KOPT-K1 (cell line): ENCODE results near the gene PSAPL1.

Source experiments
- H3K27ac ChIP-seq: fragments of 200-600 bp; sonication (generic); 2 replicates; pipeline ENCODE4 v1.5.1; 2016; ENCODE audit warnings: antibody characterized with exemption, mild to moderate bottlenecking, low read depth, low read length; ENCODE audit not compliant: poor library complexity, severe bottlenecking
- H3K36me3 ChIP-seq: fragments of 200-600 bp; sonication (generic); 2 replicates; pipeline ENCODE4 v1.5.1; 2017; ENCODE audit warnings: antibody characterized with exemption, mild to moderate bottlenecking, low read length, moderate library complexity; ENCODE audit not compliant: insufficient read depth
- H3K9me3 ChIP-seq: fragments of 200-600 bp; sonication (generic); 2 replicates; pipeline ENCODE4 v1.5.1; 2017; ENCODE audit warnings: antibody characterized with exemption, low read length, mild to moderate bottlenecking; ENCODE audit not compliant: insufficient read depth, poor library complexity, severe bottlenecking

PSAPL1 gene, protein sequence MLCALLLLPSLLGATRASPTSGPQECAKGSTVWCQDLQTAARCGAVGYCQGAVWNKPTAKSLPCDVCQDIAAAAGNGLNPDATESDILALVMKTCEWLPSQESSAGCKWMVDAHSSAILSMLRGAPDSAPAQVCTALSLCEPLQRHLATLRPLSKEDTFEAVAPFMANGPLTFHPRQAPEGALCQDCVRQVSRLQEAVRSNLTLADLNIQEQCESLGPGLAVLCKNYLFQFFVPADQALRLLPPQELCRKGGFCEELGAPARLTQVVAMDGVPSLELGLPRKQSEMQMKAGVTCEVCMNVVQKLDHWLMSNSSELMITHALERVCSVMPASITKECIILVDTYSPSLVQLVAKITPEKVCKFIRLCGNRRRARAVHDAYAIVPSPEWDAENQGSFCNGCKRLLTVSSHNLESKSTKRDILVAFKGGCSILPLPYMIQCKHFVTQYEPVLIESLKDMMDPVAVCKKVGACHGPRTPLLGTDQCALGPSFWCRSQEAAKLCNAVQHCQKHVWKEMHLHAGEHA

GRCh38 chr4:7434766-7435150 lies at the start of gene PSAPL1:
Gene PSAPL1, minus strand, starts transcription at chr4:7434930. Its CDS starts 51 bp downstream, at chr4:7434879.
- Histone ChIP-seq H3K27ac (no peak within 1 kb of the TSS), H3K36me3 (no peaks in the 10 kb centered on the region), H3K9me3 (no peaks in the 10 kb centered on the region)

- H3K27ac ChIP-seq = no peak overlapping the region
- no peaks in the 10 kb centered on the region for H3K9me3 ChIP-seq
- H3K36me3 ChIP-seq = no peaks in the 10 kb centered on the region
Measured at GRCh38 chr4:7481227-7481626, 46.5 kb upstream of the PSAPL1 start.

DNA sequence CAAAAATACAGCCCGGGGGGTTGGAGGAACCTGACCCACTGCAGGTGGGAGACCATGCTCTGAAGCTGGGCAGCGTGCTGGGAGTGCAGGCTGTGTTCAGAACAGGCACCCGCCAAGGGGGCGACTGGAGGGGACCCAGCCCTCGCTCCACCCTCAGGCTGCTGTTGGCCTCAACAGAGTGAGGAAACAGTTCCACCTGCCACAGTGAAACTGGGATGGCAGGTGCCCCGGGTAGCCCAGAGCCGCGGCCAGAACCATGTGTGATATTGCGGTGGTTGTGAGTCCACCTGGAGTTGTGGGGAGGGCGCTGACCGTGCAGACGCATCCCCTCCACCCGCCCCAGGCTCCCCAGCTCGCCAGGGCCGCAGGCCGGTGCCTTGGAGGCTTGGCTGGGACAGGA lies 45.7 kb upstream of the PSAPL1 start:
- H3K9me3 ChIP-seq = no peaks in the 10 kb centered on the region
- no peaks in the 10 kb centered on the region for H3K36me3 ChIP-seq
- H3K27ac ChIP-seq = no peak overlapping the region

DNA sequence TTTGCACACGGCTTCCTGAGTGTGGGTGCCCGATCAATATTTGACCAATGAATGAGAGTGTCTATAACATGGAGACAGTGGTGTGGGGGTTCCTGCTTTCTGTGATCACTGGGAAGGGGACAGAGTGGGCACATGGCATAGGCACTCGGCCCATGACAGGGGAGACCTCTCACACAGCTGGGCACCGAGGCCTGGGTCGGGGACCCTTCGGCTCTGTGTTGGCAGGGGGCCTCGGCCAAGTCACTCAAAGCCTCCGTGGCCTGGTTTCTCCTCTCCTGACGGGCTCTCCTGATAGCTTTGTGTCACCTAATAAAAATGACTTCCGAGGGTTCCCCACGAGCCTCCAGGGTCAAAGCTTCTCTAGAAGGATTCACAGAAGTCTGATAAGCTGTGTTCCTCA lies 43.9 kb upstream of the PSAPL1 start:
- no peaks in the 10 kb centered on the region for H3K9me3 ChIP-seq

DNA sequence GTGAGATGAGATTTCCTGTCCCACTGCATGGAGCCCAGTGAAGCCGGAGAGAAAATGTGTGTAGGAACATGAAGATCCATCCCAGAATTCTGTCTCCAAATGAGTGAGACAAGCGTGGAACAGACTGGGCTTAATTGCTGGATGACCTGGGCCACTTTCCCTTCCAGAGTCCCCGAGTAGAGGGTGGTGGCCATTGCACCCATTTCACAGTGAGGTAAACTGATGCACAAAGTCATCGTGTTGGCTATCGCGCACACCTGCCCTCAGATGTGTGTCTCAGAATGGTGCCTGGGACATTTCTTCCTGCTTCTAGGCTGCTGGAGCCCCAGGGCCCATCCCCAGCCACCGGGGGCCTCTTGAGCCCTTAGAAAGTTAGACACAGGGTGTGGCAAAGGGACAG lies 43.0 kb upstream of the PSAPL1 start:
- no peaks in the 10 kb centered on the region for H3K36me3 ChIP-seq
- no peak overlapping the region for H3K27ac ChIP-seq
- H3K9me3 ChIP-seq = no peaks in the 10 kb centered on the region

More for the DNA sequence above, 43.9 kb upstream of the PSAPL1 start:
- Histone ChIP-seq H3K36me3 (no peaks in the 10 kb centered on the region), H3K27ac (no peak overlapping the region)

- H3K9me3 ChIP-seq = no peaks in the 10 kb centered on the region
- H3K27ac ChIP-seq = no peak overlapping the region
Measured at GRCh38 chr4:7476820-7477219, 42.1 kb upstream of the PSAPL1 start.

GRCh38 chr4:7475207-7475606 lies 40.5 kb upstream of the PSAPL1 start:
- H3K36me3 ChIP-seq = no peaks in the 10 kb centered on the region
- H3K9me3 ChIP-seq = no peaks in the 10 kb centered on the region
- H3K27ac ChIP-seq = no peak overlapping the region

More at GRCh38 chr4:7476820-7477219, 42.1 kb upstream of the PSAPL1 start:
- no peaks in the 10 kb centered on the region for H3K36me3 ChIP-seq

- no peak overlapping the region for H3K27ac ChIP-seq
- no peaks in the 10 kb centered on the region for H3K36me3 ChIP-seq
- H3K9me3 ChIP-seq = no peaks in the 10 kb centered on the region
Measured at GRCh38 chr4:7474320-7474719, 39.6 kb upstream of the PSAPL1 start.

DNA sequence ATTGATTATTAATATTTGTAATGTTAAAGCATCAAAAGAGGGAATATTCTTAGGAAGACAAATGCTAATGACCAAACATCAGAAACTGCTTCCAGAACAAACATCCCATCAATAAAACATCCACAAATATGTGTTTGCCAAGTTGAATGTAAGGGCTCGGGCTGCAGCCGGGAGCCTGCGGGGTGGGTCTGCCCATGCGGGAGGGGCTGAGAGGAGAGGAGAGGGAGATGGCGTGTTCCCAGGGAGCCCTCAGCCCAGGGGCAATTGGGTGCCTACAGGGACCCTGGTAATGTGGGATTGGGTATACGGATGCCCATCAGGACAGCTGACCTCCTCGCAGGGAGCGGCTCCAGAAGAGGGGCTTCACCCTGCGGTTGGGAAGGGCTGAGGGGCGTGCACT lies 38.4 kb upstream of the PSAPL1 start:
- Histone ChIP-seq H3K36me3 (no peaks in the 10 kb centered on the region), H3K27ac (no peak overlapping the region), H3K9me3 (no peaks in the 10 kb centered on the region)

GRCh38 chr4:7472442-7473013 lies 37.8 kb upstream of the PSAPL1 start:
- H3K36me3 ChIP-seq = no peaks in the 10 kb centered on the region
- H3K9me3 ChIP-seq = no peaks in the 10 kb centered on the region
- H3K27ac ChIP-seq = no peak overlapping the region

DNA sequence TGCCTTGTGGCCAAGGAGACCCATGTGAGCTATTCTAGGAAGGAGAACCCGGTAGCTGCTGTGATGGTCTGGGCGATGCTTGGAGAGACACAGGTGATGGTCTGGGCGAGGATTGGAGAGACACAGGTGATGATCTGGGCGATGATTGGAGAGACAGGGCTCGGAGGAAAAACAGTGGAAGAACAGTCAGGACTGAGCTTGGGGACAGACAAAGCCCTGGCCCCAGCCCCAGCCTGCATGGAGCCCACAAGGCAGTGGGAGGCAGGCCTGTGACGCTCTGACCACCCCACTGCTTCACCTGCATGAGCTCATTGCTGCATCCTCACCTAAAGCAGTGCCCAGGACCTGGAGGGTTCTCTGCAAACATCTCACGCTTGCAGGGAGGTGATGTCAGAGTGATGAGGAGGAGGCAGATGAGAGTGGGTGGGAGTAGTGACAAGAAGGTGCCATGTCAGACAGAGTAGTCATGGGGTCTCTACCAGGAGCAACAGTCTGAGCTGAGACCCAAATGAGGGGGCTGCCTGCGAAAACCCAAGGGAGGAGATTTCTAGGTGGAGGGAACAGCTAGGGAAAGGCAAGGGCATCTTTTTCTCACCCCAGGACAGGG lies 35.9 kb upstream of the PSAPL1 start:
- no peaks in the 10 kb centered on the region for H3K36me3 ChIP-seq
- no peaks in the 10 kb centered on the region for H3K9me3 ChIP-seq
- no peak overlapping the region for H3K27ac ChIP-seq

DNA sequence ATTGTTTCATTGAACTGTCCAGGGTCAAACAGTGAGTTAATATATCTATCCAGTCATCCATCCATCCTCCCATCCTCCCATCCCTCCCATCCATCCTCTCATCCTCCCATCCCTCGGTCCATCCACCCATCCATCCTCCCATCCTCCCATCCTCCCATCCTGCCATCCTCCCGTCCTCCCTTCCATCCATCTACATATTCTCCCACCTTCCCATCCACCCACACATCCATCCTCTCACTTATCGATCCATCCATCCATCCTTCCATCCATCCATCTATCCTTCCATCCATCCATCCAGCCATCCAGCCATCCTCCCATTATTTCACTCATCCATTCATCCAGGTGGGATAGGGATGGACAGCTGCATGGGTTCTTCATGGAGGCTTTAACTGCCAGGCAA lies 35.4 kb upstream of the PSAPL1 start:
- no peaks in the 10 kb centered on the region for H3K36me3 ChIP-seq
- no peak overlapping the region for H3K27ac ChIP-seq
- no peaks in the 10 kb centered on the region for H3K9me3 ChIP-seq

GRCh38 chr4:7469023-7469422 lies 34.3 kb upstream of the PSAPL1 start:
- Histone ChIP-seq H3K36me3 (no peaks in the 10 kb centered on the region), H3K9me3 (no peaks in the 10 kb centered on the region), H3K27ac (no peak overlapping the region)

- no peak overlapping the region for H3K27ac ChIP-seq
- no peaks in the 10 kb centered on the region for H3K9me3 ChIP-seq
- no peaks in the 10 kb centered on the region for H3K36me3 ChIP-seq
Measured at GRCh38 chr4:7467471-7467870, 32.7 kb upstream of the PSAPL1 start.

DNA sequence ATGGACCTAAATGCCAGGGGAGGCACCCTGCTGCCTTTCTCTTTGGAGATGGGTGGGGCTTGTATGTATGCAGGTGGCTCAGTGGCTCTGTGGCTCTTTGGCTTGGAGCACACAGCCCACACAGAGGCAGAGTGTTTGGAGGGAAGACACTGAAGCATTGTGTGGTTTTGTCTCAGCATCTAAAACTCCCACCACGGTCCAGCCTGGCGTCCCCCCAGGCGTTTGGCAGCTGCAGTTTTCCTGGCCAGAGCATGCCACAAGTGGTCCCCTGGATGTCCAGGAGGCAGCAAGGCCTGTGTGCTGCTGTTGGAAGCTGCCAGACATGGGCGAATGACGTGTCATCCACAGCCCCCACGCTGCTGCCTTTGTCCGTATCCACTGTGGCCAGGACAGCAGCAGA lies 32.2 kb upstream of the PSAPL1 start:
- Histone ChIP-seq H3K36me3 (no peaks in the 10 kb centered on the region), H3K27ac (no peak overlapping the region), H3K9me3 (no peaks in the 10 kb centered on the region)
